Parathyroid adenoma (tissue), 2 donors: ENCODE results near the gene NPY4R2.
"Not testable (repeated sequence)": the region's sequence is repeated elsewhere in the genome, so short reads cannot be mapped to it uniquely, and the experiment has no call there.

Experiments
- H2AFZ ChIP-seq: fragments of 300-600 bp; sonication (generic); one replicate; pipeline ENCODE4 v1.7.0; 2017; ENCODE audit warnings: antibody characterized with exemption, mild to moderate bottlenecking
- H3K27ac ChIP-seq: fragments of 300-600 bp; sonication (generic); one replicate; pipeline ENCODE4 v1.7.0; 2017
- H3K27me3 ChIP-seq: fragments of 300-600 bp; sonication (generic); one replicate; pipeline ENCODE4 v1.7.0; 2017; ENCODE audit warnings: low read length; ENCODE audit not compliant: control insufficient read depth, insufficient read depth
- H3K36me3 ChIP-seq: fragments of 300-600 bp; sonication (generic); one replicate; pipeline ENCODE4 v1.7.0; 2017; ENCODE audit warnings: low read length; ENCODE audit not compliant: control insufficient read depth, insufficient read depth
- H3K4me1 ChIP-seq: fragments of 300-600 bp; sonication (generic); one replicate; pipeline ENCODE4 v1.7.0; 2017; ENCODE audit warnings: control low read depth
- H3K4me2 ChIP-seq: fragments of 300-600 bp; sonication (generic); one replicate; pipeline ENCODE4 v1.7.0; 2017; ENCODE audit warnings: low read length
- H3K4me3 ChIP-seq: fragments of 300-600 bp; sonication (generic); one replicate; pipeline ENCODE4 v1.7.0; 2017; ENCODE audit warnings: low read depth, low read length
- H3K79me2 ChIP-seq: fragments of 300-600 bp; sonication (generic); one replicate; pipeline ENCODE4 v1.7.0; 2017; ENCODE audit warnings: control low read depth
- H3K9ac ChIP-seq: fragments of 300-600 bp; sonication (generic); one replicate; pipeline ENCODE4 v1.7.0; 2017; ENCODE audit warnings: mild to moderate bottlenecking
- H3K9me3 ChIP-seq: fragments of 300-600 bp; sonication (generic); one replicate; pipeline ENCODE4 v1.7.0; 2017; ENCODE audit warnings: low read length; ENCODE audit not compliant: control insufficient read depth
- donor health status: primary hyperparathyroidism.

The NPY4R2 gene

GRCh38 chr10:47962785-47963184 lies 44.3 kb downstream of the NPY4R2 start:
- H3K36me3 ChIP-seq, H3K9ac ChIP-seq, H3K9me3 ChIP-seq, H3K4me1 ChIP-seq, H3K79me2 ChIP-seq, H3K27ac ChIP-seq, H3K27me3 ChIP-seq, H2AFZ ChIP-seq, H3K4me3 ChIP-seq, H3K4me2 ChIP-seq: not testable (repeated sequence)

- H2AFZ ChIP-seq, H3K9me3 ChIP-seq, H3K9ac ChIP-seq, H3K27me3 ChIP-seq, H3K4me1 ChIP-seq, H3K36me3 ChIP-seq, H3K4me2 ChIP-seq, H3K27ac ChIP-seq, H3K4me3 ChIP-seq, H3K79me2 ChIP-seq: not testable (repeated sequence)
These were observed 46.0 kb downstream of the NPY4R2 start for GRCh38 chr10:47964280-47965063.

GRCh38 chr10:47968988-47969387 lies 50.5 kb downstream of the NPY4R2 start:
- H3K4me3 ChIP-seq, H3K27ac ChIP-seq, H2AFZ ChIP-seq, H3K9me3 ChIP-seq, H3K36me3 ChIP-seq, H3K4me1 ChIP-seq, H3K4me2 ChIP-seq, H3K79me2 ChIP-seq, H3K9ac ChIP-seq, H3K27me3 ChIP-seq: not testable (repeated sequence)

GRCh38 chr10:47970047-47970446 lies 51.6 kb downstream of the NPY4R2 start:
- not testable (repeated sequence) for H3K27ac ChIP-seq, H3K4me3 ChIP-seq, H3K4me1 ChIP-seq, H2AFZ ChIP-seq, H3K9me3 ChIP-seq, H3K4me2 ChIP-seq, H3K36me3 ChIP-seq, H3K9ac ChIP-seq, H3K79me2 ChIP-seq, H3K27me3 ChIP-seq

- H3K9ac ChIP-seq, H3K27me3 ChIP-seq, H3K36me3 ChIP-seq, H3K4me2 ChIP-seq, H3K79me2 ChIP-seq, H3K27ac ChIP-seq, H3K9me3 ChIP-seq, H3K4me1 ChIP-seq, H3K4me3 ChIP-seq, H2AFZ ChIP-seq: not testable (repeated sequence)
These were observed 53.1 kb downstream of the NPY4R2 start for GRCh38 chr10:47971598-47971997.

GRCh38 chr10:47972077-47972476 lies 53.6 kb downstream of the NPY4R2 start:
- H3K36me3 ChIP-seq, result not testable (repeated sequence)

More at GRCh38 chr10:47972077-47972476, 53.6 kb downstream of the NPY4R2 start:
- not testable (repeated sequence) for H3K27me3 ChIP-seq, H3K4me2 ChIP-seq, H3K9me3 ChIP-seq, H2AFZ ChIP-seq, H3K27ac ChIP-seq, H3K4me3 ChIP-seq, H3K79me2 ChIP-seq, H3K4me1 ChIP-seq, H3K9ac ChIP-seq
